Adrenal gland (tissue), 5 donors: Measurements from ENCODE around the gene ASIC3.

Experiments used
- POLR2A ChIP-seq, 2 donors: fragments of 450-650 bp; IDR thresholded peaks; one replicate each; pipeline ENCODE4 v1.6.1; 2017; ENCODE audit warnings: antibody characterized with exemption in 2 of 2, mild to moderate bottlenecking in 2 of 2, moderate library complexity in 1 of 2
- TF ChIP-seq, protein P1 (sequence below), 6 experiments: fragments of 450-650 bp in 4 of 6; fragments of 200-600 bp in 2 of 6; sonication (generic) in 1 of 6; IDR thresholded peaks; 1 replicate in 5 of 6; 2 replicates in 1 of 6; pipeline versions ENCODE4 v1.5.1 to v1.8.0; 2016 to 2021; ENCODE audit warnings: antibody characterized with exemption in 6 of 6, mild to moderate bottlenecking in 2 of 6, moderate library complexity in 1 of 6
- donor health status: DM: no; HTN: no; CAD: no.

DNA sequence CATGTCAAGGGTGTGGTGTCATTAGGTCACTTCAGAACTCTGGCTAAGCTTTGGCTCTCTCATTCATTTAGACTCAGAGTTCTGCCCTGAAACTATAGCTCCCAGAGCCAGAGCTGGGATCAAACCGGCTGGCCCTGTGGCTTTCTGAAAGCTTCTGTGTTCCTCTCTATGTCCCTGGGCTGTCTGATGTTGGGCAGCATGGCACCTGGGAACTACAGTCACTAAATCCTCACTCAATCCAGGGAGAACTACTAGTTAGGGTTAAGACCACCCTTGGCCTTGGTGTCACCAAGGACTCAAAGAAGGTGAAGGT lies 37.3 kb upstream of the ASIC3 start:
- TF ChIP-seq, protein P1, sequence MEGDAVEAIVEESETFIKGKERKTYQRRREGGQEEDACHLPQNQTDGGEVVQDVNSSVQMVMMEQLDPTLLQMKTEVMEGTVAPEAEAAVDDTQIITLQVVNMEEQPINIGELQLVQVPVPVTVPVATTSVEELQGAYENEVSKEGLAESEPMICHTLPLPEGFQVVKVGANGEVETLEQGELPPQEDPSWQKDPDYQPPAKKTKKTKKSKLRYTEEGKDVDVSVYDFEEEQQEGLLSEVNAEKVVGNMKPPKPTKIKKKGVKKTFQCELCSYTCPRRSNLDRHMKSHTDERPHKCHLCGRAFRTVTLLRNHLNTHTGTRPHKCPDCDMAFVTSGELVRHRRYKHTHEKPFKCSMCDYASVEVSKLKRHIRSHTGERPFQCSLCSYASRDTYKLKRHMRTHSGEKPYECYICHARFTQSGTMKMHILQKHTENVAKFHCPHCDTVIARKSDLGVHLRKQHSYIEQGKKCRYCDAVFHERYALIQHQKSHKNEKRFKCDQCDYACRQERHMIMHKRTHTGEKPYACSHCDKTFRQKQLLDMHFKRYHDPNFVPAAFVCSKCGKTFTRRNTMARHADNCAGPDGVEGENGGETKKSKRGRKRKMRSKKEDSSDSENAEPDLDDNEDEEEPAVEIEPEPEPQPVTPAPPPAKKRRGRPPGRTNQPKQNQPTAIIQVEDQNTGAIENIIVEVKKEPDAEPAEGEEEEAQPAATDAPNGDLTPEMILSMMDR (IDR thresholded peaks at IDR 0.05), result no peak
- no peak for TF ChIP-seq POLR2A (IDR thresholded peaks at IDR 0.05)
